Glomerular endothelial cell (primary cell): ENCODE results near the gene SACS. TPM values are rescaled to one million over a fixed set of nuclear protein-coding genes. Genes with fewer than 3 reads are reported as not detected.

Experiments used
- DNase-seq: peaks from one replicate; pipeline ENCODE4 v3.0.0-alpha.2; 2011; ENCODE audit warnings: low read depth, low spot score; ENCODE audit errors: extremely low read depth
- total RNA-seq: library from RNA; depleted of rRNA; stranded (reverse); fragments of >200 nt; gene quantifications from 2 replicates; pipeline ENCODE4 v1.2.3, GENCODE V29; 2015

Gene SACS
- total RNA-seq, 1 donor from 2014 or later = 99.6 TPM

DNA sequence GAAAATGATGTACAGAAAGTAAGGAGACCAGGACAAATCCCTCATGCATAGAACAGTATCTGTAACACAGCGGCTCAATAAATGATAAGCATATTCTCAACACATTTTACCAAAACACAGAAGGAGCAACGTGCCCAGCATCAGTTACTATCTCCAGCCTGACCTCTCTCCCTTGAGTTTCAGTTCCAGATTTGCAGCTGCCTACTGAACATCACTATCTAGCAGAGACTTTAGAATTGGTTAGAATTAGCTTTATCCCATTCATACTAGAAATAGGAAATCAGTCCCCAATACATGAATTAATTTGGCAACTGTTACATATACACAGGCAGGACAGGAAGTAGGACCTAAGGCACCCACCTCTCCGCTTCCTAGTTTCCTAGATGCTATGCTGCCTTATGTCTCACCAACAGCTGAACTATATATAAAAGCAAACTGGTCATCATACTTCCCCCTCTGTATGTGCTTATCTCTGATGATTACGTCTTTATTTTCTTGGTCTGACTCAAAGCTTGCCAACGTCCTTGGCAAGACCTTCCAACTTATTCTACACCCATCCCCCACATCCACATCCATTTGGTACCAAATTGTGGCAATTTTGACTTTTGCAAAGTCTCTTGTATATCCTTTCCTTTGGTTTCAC is 61.1 kb downstream of the SACS start:
- no peak for DNase-seq

DNA sequence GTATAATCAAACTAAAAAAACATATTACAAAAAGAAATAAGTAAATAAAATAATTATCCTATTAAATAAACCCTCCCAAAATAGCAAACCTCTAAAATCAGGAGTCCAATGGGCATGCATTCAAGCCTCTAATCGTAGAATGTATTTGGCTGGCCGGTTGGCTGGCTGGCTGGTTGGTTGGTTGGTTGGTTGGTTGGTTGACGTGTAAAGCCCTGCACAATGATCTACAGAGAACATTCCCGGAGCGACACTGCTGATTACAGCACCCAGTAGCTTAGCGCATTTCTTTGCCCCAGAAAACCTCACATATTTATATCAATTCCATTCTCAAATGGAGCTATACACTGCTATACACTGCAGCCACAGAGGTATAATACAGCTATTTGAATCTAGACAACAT is 65.6 kb downstream of the SACS start:
- no peak for DNase-seq

- no peak for DNase-seq
Observed at GRCh38 chr13:23365652-23366051, 67.8 kb downstream of the SACS start.

- no peak for DNase-seq
Observed at GRCh38 chr13:23359882-23360281, 73.6 kb downstream of the SACS start.

GRCh38 chr13:23357349-23357748 is 76.2 kb downstream of the SACS start:
- no peak for DNase-seq

- DNase-seq = no peak
Observed at GRCh38 chr13:23356368-23356767, 77.1 kb downstream of the SACS start.

GRCh38 chr13:23354520-23354919 is 79.0 kb downstream of the SACS start:
- no peak for DNase-seq

- DNase-seq = no peak
Observed at GRCh38 chr13:23352161-23352560, 81.3 kb downstream of the SACS start.

DNA sequence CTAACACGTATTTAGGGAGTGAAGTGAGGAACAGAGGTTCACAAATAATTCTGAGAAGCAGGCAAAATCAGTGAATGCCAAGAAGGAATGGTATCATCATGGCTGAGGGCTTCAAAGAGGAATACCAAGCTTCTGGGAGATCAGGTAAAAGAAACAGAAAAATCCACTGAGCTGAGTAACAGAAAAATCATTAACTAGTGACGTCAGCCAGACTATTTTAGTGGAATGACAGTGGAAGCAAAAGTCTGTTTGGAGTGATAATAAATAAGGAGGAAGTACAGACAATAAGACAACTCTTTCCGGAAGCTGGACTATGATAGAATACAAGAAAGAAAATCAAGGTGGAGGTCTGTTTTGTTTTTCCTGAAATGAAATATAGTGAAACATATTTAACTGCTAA is 83.5 kb downstream of the SACS start:
- no peak for DNase-seq

GRCh38 chr13:23349161-23349897 is 84.2 kb downstream of the SACS start:
- no peak for DNase-seq

DNA sequence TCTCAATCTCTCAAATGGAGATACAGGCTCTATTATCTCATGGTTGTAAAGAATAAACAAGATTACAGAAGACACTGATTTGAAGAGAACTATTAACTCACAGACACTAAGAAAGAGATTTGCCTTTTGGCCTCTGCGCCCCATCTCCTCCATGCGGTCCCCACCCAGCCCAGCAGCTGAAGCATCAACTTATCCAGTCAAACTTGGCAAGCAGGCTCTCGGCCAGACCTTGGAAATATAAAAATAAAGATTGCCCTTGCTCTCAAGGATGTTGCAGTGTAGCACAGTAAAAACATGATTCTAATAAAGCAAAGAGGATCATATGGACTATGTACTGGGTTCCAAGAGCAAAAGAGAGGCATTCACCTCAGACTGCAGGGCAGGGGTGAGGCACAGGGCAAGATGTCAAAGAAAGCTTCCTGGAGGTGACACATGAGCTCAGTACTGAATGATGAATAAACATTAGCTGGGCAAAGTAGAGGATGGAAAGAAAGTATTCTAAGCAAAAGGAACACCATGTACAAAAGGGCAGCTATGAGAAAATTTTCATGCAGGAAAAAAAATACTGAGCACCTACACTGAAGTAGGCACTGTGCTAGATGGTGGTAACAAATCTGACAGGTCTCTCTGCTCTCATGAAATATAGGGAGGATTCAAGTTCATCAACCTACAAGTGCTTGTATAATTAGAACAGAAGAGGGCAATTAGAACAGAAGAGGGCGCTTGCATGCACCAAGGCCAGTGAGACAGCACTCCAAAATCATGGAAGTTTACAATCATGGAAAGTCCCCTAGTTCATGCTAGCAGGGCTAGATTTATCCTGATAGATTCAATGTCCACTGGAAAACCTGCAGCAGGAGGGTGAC is 85.0 kb downstream of the SACS start:
- no peak for DNase-seq

- no peak for DNase-seq
Observed at GRCh38 chr13:23347601-23348000, 85.9 kb downstream of the SACS start.

GRCh38 chr13:23344931-23345595 is 88.4 kb downstream of the SACS start:
- no peak for DNase-seq

DNA sequence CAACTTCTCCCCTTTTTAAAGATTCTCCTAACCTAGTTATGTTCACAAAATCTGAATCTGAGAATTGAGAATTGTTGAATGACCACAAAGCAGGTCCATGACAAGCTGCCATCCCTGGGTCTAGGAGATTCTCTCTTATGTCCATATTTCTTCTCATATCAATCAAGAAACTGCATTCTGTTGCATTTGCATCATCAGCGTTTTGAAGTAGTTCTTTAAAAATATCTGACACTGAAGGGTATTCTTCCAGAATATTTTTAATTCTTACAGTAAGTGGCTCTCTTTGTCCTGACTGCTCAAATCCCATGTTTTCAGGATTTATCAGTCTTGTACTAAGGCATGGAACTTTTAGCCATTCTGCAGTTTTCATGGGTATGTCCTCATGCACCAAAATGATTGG is 94.3 kb downstream of the SACS start:
- DNase-seq = no peak

DNA sequence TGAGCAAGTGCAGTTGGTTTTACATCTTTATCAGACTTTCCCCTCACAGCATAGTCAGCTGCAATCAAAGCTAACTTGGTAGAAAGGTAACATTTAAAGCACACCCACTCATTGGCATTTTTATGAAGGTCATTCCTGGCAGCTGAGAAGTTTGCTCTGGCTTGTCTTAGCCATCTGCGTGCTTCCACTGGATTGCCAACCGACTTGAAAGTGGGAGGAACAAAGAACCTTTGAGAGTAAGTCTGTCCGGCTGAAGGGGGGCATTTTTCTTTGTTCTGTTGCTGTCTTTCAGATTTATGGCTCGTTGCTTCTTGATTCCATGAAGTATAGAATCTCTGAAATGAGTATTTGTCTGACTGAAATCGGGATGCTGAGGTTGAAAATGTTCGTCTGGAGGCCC is 103.1 kb downstream of the SACS start:
- no peak for DNase-seq

- DNase-seq = no peak
Observed at GRCh38 chr13:23325191-23325590, 108.3 kb downstream of the SACS start.

- DNase-seq = no peak
Observed at GRCh38 chr13:23323946-23324709, 109.4 kb downstream of the SACS start.

DNA sequence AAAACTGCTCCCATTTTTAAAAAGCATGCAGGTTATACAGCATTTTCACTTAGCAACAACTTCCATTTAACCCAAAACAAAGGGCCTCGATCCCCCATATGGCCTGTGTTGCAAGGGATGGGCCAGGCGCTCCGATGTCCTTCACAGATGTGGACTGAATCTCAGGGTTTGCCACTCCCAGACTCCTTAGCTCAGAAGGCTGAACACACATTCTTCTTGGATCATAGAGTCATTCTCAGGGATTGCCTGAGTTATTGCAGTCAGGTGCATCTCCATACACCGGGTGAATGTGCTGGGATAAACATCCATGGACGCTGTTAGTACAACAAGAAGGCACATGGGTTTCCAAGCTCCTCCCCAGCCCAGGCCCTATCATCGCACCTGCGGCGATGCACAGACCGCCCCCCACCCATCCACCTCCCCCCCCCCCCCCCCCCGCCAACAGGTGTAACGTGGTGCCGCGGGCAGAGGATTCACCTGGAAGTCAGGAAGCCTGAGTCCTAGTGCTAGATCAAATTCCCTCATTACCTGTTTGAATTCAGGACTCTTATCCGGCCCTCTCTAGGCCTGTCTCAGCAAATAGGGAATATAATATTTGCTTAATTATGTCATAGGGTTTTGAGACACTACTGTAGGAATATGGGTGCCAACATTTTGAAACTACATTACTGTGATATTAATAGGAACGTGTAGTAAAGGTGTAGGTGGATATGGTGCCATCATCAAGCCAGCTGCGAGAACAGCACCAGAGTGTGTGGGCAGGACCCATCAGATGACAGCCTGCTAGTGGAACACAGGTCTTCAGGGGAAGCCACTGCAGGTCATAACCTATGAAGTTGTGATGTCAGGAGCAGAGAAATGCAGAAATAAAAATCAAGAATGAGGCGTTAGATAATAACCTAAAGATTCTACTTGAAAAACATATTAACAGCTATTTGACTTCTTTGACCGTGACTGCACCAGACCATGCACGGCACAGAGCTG is 110.9 kb downstream of the SACS start:
- no peak for DNase-seq
